BJ (cell line): ENCODE measurements around the gene TUFT1. TPM values are rescaled to one million over a fixed set of nuclear protein-coding genes. Genes with fewer than 3 reads are reported as not detected.
"Not testable (repeated sequence)": the region's sequence is repeated elsewhere in the genome, so short reads cannot be mapped to it uniquely, and the experiment has no call there.

ENCODE experiments used
- CTCF ChIA-PET: fragments of 350-600 bp; formaldehyde crosslinking; extraction: SDS; loops from one replicate; lab custom pipeline; 2021; ENCODE audit warnings: antibody characterized with exemption, inconsistent platforms; lab: Yijun Ruan, JAX
- POLR2A ChIA-PET: fragments of 300-600 bp; sonication (Branson Sonifier 250); formaldehyde crosslinking; extraction: SDS; loops from one replicate; lab custom pipeline; 2021; ENCODE audit warnings: antibody characterized with exemption; lab: Charles Lee
- DNase-seq: peaks from one replicate; pipeline ENCODE4 v3.0.0-alpha.2; 2011; ENCODE audit warnings: low read depth
- H3K27me3 ChIP-seq: 2 replicates; pipeline ENCODE4 v1.6.0; 2011; ENCODE audit warnings: low read length; ENCODE audit not compliant: control insufficient read depth, insufficient read depth
- H3K36me3 ChIP-seq: 2 replicates; pipeline ENCODE4 v1.5.1; 2011; ENCODE audit warnings: low read length; ENCODE audit not compliant: control insufficient read depth, insufficient read depth
- H3K4me3 ChIP-seq: 2 replicates; pipeline ENCODE4 v1.5.1; 2011; ENCODE audit warnings: low read depth, mild to moderate bottlenecking, control low read depth, low read length
- CTCF ChIP-seq: IDR thresholded peaks from 2 replicates; pipeline ENCODE4 v1.5.1; 2011; ENCODE audit warnings: low read depth, mild to moderate bottlenecking, control low read depth, inconsistent platforms, low read length, moderate library complexity; ENCODE audit not compliant: insufficient read depth
- polyA plus RNA-seq: library from polyadenylated mRNA; depleted of rRNA; stranded (reverse); fragments of >200 nt; gene quantifications from 2 replicates; pipeline ENCODE4 v1.2.3, GENCODE V29; 2011

Gene TUFT1
- polyA plus RNA-seq, 1 experiment, result 14.3 TPM

- ChIA-PET POLR2A (no interaction called here), CTCF (no interaction called here)
- no peak for TF ChIP-seq CTCF
- no peak for DNase-seq
- peak overlapping the region; percentile 97 for H3K4me3 ChIP-seq
- H3K27me3 ChIP-seq, result no peaks in the 10 kb centered on the region
- H3K36me3 ChIP-seq, result no peaks in the 10 kb centered on the region
Measured at GRCh38 chr1:151613282-151613780, 73.2 kb downstream of the TUFT1 start.

GRCh38 chr1:151615711-151616504 lies 75.8 kb downstream of the TUFT1 start:
- POLR2A ChIA-PET, result no interaction called here
- CTCF ChIA-PET, result no interaction called here
- H3K36me3 ChIP-seq, result no peaks in the 10 kb centered on the region
- no peaks in the 10 kb centered on the region for H3K27me3 ChIP-seq
- no peak for DNase-seq
- no peak overlapping the region for H3K4me3 ChIP-seq
- no peak for TF ChIP-seq CTCF

DNA sequence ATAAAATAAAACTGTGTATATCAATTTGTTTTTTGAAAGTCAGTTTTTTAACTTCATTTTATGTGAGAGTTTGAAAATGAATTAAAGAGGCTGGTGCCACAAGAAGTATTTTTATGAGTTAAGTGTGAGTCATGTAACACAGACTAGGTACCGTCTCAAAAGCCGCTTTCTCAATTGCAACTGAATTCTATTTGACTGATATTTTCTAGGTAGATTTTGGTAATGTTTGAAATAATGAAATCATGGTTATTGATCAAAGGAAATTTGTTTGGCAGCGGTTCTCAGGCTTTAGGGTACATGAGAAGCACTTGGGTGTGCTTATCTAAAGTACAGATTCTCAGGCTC lies 76.4 kb downstream of the TUFT1 start:
- no peak for DNase-seq
- Histone ChIP-seq H3K36me3 (no peaks in the 10 kb centered on the region), H3K4me3 (no peak overlapping the region), H3K27me3 (no peaks in the 10 kb centered on the region)
- CTCF ChIA-PET, result no interaction called here
- TF ChIP-seq CTCF, result no peak
- POLR2A ChIA-PET, result no interaction called here

GRCh38 chr1:151618003-151618402 lies 77.9 kb downstream of the TUFT1 start:
- H3K27me3 ChIP-seq, result no peaks in the 10 kb centered on the region
- no peak for DNase-seq
- CTCF ChIA-PET, result no interaction called here
- H3K36me3 ChIP-seq, result no peaks in the 10 kb centered on the region
- POLR2A ChIA-PET, result no interaction called here
- no peak for TF ChIP-seq CTCF
- no peak overlapping the region for H3K4me3 ChIP-seq

DNA sequence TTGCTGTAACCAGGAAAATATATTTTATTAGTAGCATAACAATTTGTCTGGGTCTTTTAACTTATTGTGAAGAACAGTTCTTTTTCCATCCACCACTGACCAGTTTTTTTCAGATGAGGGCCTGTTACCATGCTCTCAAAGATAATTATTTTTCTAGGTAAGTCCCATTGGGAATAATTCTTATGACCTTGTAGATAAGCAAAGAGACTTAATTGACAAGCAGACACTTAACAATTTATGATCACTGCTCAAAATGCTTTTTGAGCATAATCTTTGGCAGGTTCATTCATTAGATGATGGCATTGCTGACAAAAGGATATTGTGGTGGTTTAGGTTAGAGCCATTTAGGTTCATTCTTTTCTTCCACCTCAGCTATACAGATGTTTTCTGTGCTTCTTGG lies 78.4 kb downstream of the TUFT1 start:
- TF ChIP-seq CTCF, result no peak
- no peaks in the 10 kb centered on the region for H3K27me3 ChIP-seq
- no peaks in the 10 kb centered on the region for H3K36me3 ChIP-seq
- H3K4me3 ChIP-seq, result no peak overlapping the region
- CTCF ChIA-PET, result interaction anchor here (0.6 kb wide), 1 partner anchor 432 kb away, joined by 3 read pairs; no protein-coding TSS in a partner anchor
- DNase-seq, result no peak
- POLR2A ChIA-PET, result no interaction called here

GRCh38 chr1:151618996-151619395 lies 78.9 kb downstream of the TUFT1 start:
- H3K4me3 ChIP-seq, DNase-seq, H3K27me3 ChIP-seq, POLR2A ChIA-PET, H3K36me3 ChIP-seq: not testable (repeated sequence)
- CTCF ChIA-PET, result interaction anchor here (0.6 to 2.0 kb wide), 3 partner anchors 14 to 431 kb away, joined by 3 to 7 read pairs (median 7); no protein-coding TSS in a partner anchor
